Umbilical cord (tissue), 2 donors: ENCODE results near the gene RNF223. TPM values are rescaled to one million over a fixed set of nuclear protein-coding genes. Genes with fewer than 3 reads are reported as not detected.
"Not testable (repeated sequence)": the region's sequence is repeated elsewhere in the genome, so short reads cannot be mapped to it uniquely, and the experiment has no call there.

Source experiments
- DNase-seq: peaks from one replicate; pipeline ENCODE4 v3.0.0-alpha.2; 2015; ENCODE audit warnings: low spot score
- total RNA-seq: library from RNA; depleted of rRNA; stranded (reverse); fragments of >200 nt; gene quantifications from one replicate; pipeline ENCODE4 v1.2.3, GENCODE V29; 2014; ENCODE audit warnings: low replicate concordance; ENCODE audit not compliant: insufficient read depth

RNF223 gene
- total RNA-seq, 1 donor from 2014 or later = 1.9 TPM

DNA sequence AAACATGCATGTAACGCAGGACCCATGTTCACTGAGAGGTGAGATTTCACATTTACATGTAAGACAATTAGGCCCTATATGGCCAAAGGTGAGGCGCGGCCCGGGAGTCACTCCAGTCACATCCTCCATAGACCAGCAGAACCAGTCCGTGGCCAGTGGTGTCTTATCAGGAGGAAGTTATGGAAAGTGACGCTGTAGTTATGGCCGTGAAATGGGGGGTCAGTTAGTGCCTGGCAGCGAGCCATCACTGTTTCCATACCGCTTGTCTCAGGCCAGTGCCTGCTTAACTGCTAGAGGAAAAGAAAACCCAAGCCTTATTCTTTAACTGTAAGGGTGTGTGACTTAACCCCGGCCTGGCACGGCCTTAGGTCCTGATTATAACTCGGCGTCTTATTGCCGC, 35.6 kb upstream of the RNF223 start:
- no peak for DNase-seq

DNA sequence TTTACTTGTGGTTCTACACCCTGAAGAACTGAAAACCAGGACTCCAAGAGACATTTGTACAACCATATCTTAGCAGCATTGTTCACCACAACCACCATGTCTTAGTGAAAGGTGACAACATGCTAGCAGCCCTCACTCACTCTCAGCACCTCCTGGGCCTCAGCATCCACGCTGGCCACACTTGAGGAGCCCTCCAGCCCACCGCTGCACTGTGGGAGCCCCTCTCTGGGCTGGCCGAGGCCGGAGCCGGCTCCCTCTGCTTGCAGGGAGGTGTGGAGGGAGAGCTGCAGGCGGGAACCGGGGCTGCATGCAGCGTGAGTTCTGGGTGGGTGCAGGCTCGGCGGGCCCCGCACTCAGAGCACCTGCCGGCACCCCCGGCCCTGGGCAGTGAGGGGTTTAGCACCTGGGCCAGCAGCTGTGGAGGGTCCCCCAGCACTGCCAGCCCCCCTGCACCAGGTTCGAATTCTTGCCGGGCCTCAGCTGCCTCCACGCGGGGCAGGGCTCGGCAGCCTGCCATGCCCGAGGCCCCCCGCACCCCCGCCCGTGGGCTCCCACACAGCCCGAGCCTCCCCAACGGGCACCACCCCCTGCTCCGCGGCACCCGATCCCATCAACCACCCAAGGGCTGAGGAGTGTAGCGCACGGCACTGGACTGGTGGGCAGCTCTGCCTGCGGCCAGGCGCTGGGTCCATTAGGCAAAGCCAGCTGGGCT, 32.6 kb upstream of the RNF223 start:
- no peak for DNase-seq

DNA sequence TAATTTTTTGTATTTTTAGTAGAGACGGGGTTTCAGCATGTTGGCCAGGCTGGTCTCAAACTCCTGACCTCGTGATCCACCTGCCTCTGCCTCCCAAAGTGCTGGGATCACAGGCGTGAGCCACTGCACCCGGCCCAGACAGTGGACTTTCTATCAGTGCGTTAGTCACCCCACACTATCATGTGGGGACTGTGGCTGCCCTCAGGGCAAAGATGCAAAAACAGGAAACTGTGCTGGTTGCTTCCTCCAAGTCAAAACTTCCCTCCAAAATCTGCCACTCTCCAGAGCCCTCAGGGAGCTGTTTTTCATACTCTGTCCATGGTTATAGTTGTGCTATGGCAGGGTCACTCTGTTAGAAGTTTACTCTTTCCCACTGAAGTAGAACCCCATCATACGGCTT, 30.0 kb upstream of the RNF223 start:
- DNase-seq = not testable (repeated sequence)

DNA sequence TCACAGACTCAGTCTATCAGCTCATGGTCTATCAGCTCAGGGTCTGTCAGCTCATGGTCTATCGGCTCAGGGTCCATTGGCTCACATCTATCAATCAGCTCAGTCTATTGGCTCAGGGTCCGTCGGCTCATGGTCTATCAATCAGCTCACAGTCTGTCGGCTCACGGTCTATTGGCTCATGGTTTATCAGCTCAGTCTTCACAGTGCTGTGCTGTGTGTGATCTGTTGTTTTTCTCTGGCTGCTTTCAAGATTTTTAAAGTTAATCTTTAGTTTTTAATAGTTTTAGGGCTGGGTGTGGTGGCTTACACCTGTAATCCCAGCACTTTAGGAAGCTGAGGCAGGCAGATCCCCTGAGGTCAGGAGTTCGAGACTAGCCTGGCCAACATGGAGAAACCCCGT, 27.4 kb upstream of the RNF223 start:
- DNase-seq = no peak

DNA sequence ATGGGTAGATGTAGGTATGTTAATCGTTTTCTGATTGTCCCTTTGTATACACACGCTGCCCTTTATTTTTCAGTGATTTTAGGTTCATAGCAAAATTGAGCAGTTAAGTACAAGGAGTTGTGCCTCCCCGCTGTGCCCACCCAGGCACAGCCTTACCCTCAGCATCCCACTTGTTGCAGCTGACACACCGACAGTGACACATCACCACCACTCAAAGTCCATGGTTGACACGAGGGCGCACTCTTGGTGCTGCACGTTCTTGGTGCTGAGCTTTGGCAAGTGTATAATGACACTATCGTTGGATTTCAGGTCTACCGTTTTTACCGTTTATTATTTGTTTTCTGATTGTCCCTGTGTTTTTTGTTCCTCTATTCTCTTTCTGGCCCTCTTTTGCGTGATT, 26.2 kb upstream of the RNF223 start:
- no peak for DNase-seq

DNA sequence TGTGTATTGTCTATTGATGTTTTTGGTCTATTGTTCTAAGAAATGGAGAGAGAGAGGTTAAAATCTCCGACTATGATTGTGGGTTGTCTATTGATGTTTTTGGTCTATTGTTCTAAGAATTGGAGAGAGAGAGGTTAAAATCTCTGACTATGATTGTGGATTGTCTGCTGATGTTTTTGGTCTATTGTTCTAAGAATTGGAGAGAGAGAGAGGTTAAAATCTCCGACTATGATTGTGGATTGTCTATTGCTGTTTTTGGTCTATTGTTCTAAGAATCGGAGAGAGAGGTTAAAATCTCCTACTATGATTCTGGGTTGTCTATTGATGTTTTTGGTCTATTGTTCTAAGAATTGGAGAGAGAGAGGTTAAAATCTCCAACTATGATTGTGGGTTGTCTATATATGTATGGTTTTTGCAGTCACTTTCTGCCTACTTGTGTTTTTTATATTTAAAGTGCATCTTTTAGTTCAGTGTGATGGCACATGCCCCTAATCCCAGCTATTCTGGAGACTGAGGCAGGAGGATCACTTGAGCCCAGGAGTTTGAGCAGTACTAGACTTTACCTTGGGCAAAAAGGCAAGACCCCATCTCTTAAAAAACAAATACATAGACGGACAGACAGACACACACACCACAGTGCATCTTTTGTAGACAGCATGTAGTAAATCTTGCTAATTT, 25.5 kb upstream of the RNF223 start:
- no peak for DNase-seq

DNA sequence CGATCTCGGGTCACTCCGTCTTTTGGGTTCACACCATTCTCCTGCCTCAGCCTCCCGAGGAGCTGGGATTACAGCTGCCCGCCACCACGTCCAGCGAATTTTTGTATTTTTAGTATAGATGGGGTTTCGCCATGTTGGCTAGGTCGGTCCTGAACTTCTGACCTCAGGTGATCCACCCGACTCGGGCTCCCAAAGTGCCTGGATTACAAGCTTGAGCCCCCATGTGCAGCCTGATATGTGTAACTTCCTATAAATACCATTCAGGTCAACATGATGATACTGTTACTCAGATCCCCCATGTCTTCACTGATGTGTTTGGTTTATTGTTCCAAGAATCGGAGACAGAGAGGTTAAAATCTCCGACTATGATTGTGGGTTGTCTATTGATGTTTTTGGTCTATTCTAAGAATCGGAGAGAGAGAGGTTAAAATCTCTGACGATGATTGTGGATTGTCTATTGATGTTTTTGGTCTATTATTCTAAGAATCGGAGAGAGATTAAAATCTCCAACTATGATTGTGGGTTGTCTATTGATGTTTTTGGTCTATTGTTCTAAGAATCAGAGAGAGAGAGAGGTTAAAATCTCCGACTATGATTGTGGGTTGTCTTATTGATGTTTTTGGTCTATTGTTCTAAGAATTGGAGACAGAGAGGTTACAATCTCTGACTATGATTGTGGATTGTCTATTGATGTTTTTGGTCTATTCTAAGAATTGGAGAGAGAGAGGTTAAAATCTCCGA, 24.7 kb upstream of the RNF223 start:
- DNase-seq = no peak

DNA sequence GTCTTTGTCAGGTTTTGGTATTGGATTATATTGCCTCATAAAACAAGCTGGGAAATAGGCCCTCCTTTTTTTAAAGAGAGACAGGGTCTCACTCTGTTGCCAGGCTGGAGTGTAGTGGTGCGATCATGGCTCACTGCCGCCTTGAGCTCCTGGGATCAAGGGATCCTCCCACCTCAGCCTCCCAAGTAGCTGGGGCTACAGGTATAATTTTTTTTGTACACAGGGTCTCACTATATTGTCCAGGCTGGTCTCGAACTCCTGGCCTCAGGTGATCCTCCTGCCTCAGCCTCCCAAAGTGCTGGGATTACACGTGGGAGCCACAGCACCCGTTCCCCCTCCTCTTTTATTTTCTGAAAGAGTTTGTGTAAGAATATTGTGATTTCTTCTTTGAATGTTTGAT, 22.0 kb upstream of the RNF223 start:
- DNase-seq = not testable (repeated sequence)

DNA sequence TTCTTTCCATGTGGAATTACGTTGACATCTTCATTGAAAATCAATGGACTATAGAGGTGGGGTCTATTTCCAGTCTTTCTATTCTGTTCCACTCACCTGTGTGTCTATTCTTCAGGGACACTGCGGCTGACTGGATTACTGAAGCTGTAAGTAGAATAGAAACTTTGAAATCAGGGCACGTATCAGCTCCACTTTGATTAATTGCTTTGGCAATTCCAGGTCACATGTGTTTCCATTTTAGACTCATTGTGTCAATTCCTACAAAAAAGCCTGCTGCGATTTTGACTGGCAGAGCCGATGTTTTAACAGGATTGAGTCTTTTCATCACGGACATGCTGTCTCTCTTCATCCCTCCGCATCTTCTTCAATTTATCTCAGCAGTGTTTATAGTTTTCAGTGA, 20.9 kb upstream of the RNF223 start:
- DNase-seq = no peak

DNA sequence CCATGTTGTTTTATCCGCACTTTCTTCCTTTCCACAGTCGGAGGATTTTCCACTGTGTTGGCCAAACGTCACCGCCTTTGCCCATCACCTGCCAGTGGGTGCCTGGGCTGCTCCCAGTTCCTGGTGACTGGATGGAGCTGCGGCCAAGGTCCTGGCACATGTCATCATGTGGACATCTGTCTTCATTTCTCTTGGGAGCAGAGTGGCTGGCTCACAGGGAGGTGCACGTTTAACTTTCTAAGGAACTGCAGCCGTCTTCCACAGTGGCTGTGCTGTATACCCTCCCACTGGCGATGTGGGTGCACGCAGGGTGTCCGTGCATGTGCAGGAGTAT, 19.5 kb upstream of the RNF223 start:
- no peak for DNase-seq

DNA sequence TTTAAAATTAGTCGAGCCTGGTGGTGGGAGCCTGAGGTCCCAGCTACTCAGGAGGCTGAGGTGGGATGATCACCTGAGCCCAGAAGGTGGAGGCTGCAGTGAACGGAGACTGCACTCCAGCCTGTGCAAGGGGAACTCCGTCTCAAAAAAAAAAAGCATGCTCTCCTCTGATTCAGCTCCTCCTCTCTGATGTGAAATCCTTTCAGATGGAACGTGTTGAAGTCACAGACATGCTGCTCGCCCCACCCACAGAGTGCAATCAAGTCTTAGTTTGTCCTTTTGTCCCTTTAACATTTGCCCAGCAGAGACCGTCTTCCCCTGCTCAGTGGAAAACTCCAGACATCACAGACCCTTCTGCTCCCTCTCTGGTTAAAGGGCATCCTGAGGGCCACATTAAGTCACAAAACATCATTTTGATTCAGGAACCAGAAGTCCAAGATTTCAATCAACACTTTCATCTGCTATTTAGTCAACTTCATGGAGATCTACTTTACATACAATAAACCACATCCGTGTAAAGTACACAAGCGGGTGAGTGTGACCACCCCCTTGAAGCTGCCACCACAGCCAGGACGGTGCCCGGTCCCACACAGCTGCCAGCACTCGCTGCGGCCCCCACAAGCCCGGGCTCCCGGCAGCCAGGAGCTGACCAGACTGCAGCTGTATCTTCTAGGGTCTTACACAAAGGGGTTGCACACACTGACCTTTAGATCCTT, 18.9 kb upstream of the RNF223 start:
- no peak for DNase-seq

DNA sequence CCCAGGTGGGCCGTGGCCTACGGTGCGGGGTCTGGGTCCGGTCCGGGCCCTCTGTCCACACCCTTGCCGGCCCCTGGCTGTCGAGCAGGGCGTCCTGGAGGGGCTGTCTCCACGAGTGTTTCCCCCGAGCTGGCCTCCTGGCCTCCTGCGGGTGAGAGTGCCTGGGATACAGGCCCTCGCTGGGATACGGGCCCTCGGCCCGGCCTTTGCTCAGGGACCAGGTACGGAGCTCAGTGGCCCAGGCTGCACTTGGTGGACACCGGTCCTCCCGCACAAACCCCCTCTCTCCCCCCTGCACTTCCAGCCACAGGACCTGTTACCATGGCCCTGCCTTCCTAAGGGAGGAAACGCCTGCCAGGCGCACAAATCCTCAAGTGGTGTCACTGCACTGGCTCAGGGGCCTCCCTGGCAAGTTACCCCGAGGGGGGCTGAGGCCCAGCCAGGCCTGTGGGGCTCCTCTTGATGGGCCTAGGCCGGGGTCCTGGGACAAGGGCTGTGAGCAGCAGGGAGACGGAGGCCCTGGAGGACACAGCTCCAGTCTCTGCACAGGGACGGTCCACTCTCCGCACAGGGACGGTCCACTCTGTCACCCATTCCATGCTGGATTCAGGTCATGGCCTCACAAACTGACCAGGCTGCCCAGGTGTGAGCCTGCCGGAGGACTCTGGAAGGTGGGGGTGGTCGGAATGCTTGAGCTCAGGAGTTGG, 18.2 kb upstream of the RNF223 start:
- no peak for DNase-seq

DNA sequence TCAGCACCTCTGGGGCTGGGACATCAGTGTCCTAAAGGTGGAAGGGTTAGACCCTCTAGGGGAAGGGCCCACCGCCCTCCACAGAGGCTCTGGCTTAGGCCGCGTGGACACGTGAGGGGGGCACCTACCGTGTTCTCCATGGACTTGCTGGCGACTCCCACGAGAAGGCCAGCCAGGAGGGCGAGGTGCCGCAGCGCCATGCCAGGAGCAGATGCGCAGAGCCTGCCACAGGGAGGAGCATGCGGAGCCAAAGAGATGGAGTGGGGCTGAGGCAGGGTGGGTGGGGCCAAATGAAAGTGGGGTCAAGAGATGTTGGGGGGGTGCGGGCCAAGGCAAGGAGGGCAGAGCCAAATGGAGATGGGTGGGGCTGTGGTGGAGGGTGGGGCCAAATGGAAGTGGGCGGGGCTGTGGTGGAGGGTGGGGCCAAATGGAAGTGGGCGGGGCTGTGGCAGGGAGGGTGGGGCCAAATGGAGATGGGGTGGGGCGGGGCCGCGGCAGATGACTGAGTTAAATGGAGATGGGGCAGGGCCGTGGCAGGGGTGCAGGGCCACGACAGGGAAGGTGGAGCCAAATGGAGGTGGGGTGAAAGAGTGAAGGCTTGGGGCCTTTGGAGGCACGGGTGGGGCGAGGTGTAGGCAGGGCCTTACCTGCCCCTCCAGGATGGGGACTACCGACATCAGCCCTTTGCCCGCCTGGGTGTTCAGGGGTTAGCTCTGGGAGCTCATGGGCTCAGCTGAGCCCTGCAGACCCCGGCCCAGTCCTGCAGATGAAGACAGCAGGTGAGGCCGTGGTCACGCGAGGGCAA, 17.4 kb upstream of the RNF223 start:
- DNase-seq = no peak

DNA sequence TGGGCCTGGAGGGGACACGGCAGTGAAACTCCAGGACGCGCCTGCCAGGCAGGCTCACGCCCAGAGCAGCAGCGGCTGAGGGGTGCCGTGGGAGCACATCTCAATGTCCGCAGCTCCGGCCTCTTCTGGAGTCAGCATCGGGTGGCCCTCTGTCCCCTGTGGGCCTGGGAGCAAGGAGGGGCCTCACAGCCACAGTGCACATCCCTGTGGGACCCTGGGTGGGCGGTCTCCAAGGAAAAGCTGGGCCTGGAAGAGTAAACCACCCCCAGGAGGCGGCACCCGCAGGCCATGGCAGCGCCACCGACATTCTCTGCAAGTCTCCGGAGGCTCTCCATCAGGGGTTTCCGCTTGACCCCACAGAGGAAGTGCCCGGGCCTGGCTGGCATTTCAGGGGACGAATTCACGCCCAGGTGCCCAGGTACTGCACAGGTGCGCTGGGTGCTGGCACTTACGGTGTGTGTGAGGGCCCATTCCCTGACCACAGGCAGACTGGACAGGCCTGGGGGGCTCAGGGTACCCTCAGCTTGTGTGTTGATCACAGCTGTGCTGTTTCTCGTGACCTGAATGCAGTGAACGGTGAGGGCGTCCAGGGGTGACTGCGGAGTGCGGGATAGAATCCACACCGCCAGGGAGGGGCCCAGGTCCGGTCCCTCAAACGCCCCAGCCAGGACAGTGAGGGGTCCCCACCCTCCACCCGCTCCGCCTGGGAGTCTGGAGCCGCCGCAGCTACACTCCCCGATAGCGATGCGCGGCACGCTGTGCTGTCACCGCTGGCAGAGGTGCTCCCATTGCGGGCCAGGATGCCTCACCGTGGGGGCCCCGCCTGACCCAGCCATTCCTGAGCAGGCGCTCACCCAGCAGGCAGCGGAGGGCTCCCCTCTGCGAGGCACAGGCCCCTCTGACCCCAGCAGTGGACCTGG, 16.6 kb upstream of the RNF223 start:
- no peak for DNase-seq

DNA sequence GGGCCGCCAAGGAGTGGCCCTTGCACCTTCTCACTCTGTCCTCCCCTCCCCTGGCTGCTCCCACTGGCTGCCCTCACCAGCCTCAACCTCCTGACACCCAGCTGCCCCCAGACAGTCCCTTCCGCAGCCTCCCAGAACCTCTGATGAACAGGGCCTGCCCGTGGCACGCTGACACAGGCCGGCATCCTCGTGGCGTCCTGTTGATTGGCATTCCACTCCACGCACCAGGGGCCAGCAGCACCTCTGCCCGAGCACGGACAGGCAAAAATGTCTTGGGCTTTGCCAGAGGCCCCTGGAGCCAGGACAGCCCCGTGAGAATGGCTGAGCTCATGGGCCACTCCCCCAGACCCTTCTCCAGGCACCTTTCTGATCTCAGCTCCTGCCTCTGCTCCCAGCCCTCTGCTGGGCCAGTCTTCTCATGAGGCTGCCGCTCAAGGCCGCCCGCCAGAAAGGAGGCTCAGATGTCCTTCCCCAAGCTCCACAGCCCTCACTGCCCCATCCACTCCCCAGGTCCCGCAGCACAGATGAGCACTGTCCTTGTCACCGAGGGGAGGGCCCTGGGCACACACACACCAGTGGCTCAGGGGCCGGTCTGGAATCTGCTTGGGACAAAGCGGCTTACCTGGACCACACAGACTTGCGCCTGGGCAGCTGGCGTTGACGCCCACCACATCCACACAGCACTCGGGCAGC, 15.8 kb upstream of the RNF223 start:
- no peak for DNase-seq

DNA sequence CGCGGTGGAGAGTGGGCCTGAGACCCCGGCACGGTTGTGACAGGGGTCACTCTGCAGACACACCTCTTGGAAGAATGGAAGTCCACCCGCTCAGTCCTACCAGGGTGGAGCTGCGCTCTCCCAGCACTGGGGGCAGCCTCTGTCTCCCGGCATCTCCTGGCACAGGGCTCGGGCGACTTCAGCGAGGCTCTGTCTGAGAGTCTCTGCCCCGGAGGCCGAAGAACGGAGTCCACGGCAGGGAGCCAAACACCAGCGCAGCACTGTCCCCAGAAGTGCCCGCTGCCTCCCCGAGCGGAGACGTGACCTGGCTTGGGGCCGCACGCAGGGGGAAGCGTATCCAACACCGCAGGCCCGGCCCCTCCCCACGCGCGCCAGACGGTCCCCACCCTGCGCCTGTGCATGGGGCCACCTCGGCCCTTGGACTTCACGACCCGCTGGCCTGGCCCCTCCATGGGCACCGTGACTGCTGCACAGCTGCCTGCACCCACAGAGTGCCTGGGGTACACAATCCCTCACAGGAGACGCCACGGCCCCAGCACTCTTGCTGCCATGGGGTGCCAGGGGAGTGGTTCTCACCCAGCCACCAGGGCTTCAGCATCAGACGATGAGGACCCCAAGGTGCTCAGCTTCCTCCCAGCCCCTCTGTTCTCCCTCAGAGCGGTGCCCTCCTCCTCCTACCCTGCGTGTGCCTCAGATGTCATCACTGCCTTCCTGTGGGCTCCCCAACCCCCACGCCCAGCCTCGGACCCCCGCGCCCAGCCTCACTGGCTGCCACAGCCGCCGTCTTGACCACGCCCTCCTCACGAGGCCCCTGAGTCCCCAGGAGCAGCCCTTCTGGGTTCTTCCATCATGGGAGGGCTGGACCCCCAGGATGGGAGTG, 14.9 kb upstream of the RNF223 start:
- DNase-seq = no peak

DNA sequence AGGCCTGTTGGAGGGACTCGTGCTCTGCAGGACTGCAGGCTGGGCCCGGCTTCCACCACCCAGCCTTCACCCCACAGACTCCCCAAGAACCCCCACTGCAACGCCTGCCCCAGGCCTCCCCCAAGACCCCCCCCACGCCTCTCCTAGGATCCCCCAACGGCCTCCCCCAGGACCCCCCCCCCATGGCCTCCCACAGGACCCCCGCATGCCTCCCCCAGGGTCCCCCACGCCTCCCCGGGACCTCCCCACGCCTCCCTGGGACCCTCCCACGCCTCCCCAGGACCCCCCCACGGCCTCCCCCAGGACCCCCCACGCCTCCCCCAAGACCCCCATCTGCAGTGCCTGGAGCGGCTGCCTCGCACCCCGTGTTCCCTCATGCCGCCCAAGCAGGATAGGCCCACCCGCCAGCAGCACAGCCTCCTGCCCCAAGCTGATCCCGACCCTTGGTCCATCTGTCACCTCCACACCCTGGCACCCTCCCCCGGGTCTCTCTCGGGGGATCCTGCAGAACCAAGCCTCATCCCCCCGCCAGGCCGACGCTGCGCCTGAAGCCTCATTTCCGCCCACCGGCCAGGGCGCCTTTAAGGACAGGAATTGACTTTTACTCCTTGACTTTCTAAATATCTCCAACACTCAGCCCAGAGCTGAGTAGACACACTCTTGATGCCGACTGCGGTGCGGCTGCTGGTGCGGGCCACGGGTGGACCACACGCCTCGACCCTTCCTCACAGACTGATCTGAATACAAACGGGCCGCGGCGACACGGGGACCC, 14.1 kb upstream of the RNF223 start:
- DNase-seq = no peak
